NCI-H1694 treated with DMSO at 0.1 percent for 48 hours (cell line): ENCODE data around the gene NUDT17.
A peak's percentile ranks its signal among the peaks of the same experiment; 100 is the strongest.

ENCODE experiments used
- DNase-seq: peaks from one replicate; lab custom pipeline; 2025; lab: John Stamatoyannopoulos, UW

Gene NUDT17

GRCh38 chr1:145891143-145891542 lies 45.7 kb downstream of the NUDT17 start:
- DNase-seq, result no peak

GRCh38 chr1:145891587-145892485 lies 46.4 kb downstream of the NUDT17 start:
- peak; percentile 95 for DNase-seq

GRCh38 chr1:145892486-145893087 lies 47.2 kb downstream of the NUDT17 start:
- DNase-seq, result no peak

GRCh38 chr1:145893306-145894055 lies 48.1 kb downstream of the NUDT17 start:
- no peak for DNase-seq

- no peak for DNase-seq
Measured at GRCh38 chr1:145895471-145895870, 50.0 kb downstream of the NUDT17 start.

- no peak for DNase-seq
Measured at GRCh38 chr1:145897969-145898368, 52.5 kb downstream of the NUDT17 start.
